ENCODE measurements around the gene NTM.

NTM gene

GRCh38 chr11:131827430-131827829 lies 457.0 kb downstream of the NTM start:
- no peak overlapping the region for H3K4me3 ChIP-seq (ENCODE audit: low read depth, low read length)
- no peaks in the 10 kb centered on the region for H3K4me1 ChIP-seq (ENCODE audit: control insufficient read depth, insufficient read depth, low read length)
- ChIA-PET POLR2A (no interaction called here), CTCF (no interaction called here)
- TF ChIP-seq ZNF549 (tag by site-specific recombination; IDR thresholded peaks at IDR 0.05) (no peak), ZNF548 (tag by site-specific recombination; IDR thresholded peaks at IDR 0.05) (no peak), ZNF560 (tag by site-specific recombination; IDR thresholded peaks at IDR 0.05; ENCODE audit: borderline replicate concordance) (no peak), ZNF114 (tag by site-specific recombination; IDR thresholded peaks at IDR 0.05) (no peak), HOXD13 (CRISPR knock-in tag; IDR thresholded peaks at IDR 0.05; ENCODE audit: borderline replicate concordance) (no peak), ZNF837 (tag by site-specific recombination; IDR thresholded peaks at IDR 0.05) (no peak), KLF17 (tag by site-specific recombination; IDR thresholded peaks at IDR 0.05) (no peak), ZBTB1 (tag by site-specific recombination; IDR thresholded peaks at IDR 0.05) (no peak), ZNF248 (tag by site-specific recombination; IDR thresholded peaks at IDR 0.05) (no peak), SETDB1 (IDR thresholded peaks at IDR 0.05; ENCODE audit: insufficient read length, low read length) (no peak), ZNF169 (tag by site-specific recombination; IDR thresholded peaks at IDR 0.05) (no peak), ZNF202 (tag by site-specific recombination; IDR thresholded peaks at IDR 0.05; ENCODE audit: borderline replicate concordance) (no peak), ZNF423 (tag by site-specific recombination; IDR thresholded peaks at IDR 0.05) (no peak)
- TF ChIP-seq, protein P1, sequence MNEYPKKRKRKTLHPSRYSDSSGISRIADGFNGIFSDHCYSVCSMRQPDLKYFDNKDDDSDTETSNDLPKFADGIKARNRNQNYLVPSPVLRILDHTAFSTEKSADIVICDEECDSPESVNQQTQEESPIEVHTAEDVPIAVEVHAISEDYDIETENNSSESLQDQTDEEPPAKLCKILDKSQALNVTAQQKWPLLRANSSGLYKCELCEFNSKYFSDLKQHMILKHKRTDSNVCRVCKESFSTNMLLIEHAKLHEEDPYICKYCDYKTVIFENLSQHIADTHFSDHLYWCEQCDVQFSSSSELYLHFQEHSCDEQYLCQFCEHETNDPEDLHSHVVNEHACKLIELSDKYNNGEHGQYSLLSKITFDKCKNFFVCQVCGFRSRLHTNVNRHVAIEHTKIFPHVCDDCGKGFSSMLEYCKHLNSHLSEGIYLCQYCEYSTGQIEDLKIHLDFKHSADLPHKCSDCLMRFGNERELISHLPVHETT (tag by site-specific recombination; IDR thresholded peaks at IDR 0.05): no peak
- no peak overlapping the region for H3K27ac ChIP-seq (ENCODE audit: extremely low read depth, low read depth, low read length)
- no peaks in the 10 kb centered on the region for H3K36me3 ChIP-seq (ENCODE audit: control insufficient read depth in 2 of 2, insufficient read depth in 1 of 2, low read length in 2 of 2)
- H3K9me3 ChIP-seq (ENCODE audit: control insufficient read depth, insufficient read depth, low read depth, low read length): no peaks in the 10 kb centered on the region

DNA sequence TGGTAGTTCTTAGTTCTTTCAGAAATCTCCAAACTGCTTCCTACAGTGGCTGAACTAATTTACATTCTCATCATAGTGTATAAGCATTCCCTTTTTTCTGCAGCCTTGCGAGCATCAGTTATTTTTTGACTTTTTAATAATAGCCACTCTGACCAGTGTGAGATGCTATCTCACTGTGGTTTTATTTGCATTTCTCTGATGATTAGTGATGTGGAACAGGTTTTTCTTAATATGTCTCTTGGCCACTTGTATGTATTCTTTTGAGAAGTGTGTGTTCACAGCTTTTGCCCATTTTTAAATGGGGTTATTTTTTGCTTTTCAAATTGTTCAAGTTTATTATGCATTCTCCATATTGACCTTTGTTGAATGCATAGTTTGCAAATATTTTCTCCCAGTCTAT lies 459.3 kb downstream of the NTM start:
- H3K36me3 ChIP-seq (ENCODE audit: control insufficient read depth in 2 of 2, insufficient read depth in 1 of 2, low read length in 2 of 2): no peaks in the 10 kb centered on the region
- POLR2A ChIA-PET: no interaction called here
- no peaks in the 10 kb centered on the region for H3K9me3 ChIP-seq (ENCODE audit: control insufficient read depth, insufficient read depth, low read depth, low read length)
- no peak overlapping the region for H3K27ac ChIP-seq (ENCODE audit: extremely low read depth, low read depth, low read length)
- CTCF ChIA-PET: no interaction called here
- H3K4me1 ChIP-seq (ENCODE audit: control insufficient read depth, insufficient read depth, low read length): no peaks in the 10 kb centered on the region
- H3K4me3 ChIP-seq (ENCODE audit: low read depth, low read length): no peak overlapping the region
- TF ChIP-seq ZFP3 (tag by site-specific recombination; IDR thresholded peaks at IDR 0.05; ENCODE audit: low read depth): no peak
- TF ChIP-seq PRDM1 (tag by site-specific recombination; IDR thresholded peaks at IDR 0.05): no peak
- TF ChIP-seq ZNF777 (tag by site-specific recombination; IDR thresholded peaks at IDR 0.05; ENCODE audit: borderline replicate concordance): no peak
- no peak for TF ChIP-seq TCF7L2 (IDR thresholded peaks at IDR 0.05; ENCODE audit: borderline replicate concordance, low read depth, low read length)
- TF ChIP-seq ZNF549 (tag by site-specific recombination; IDR thresholded peaks at IDR 0.05): no peak
- no peak for TF ChIP-seq ZNF555 (tag by site-specific recombination; conservative IDR thresholded peaks at IDR 0.05)
- no peak for TF ChIP-seq MYNN (tag by site-specific recombination; IDR thresholded peaks at IDR 0.05; ENCODE audit: borderline replicate concordance)
- TF ChIP-seq, protein P2, sequence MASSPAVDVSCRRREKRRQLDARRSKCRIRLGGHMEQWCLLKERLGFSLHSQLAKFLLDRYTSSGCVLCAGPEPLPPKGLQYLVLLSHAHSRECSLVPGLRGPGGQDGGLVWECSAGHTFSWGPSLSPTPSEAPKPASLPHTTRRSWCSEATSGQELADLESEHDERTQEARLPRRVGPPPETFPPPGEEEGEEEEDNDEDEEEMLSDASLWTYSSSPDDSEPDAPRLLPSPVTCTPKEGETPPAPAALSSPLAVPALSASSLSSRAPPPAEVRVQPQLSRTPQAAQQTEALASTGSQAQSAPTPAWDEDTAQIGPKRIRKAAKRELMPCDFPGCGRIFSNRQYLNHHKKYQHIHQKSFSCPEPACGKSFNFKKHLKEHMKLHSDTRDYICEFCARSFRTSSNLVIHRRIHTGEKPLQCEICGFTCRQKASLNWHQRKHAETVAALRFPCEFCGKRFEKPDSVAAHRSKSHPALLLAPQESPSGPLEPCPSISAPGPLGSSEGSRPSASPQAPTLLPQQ (tag by site-specific recombination; IDR thresholded peaks at IDR 0.05): no peak
- TF ChIP-seq ZNF544 (tag by site-specific recombination; IDR thresholded peaks at IDR 0.05): no peak
- TF ChIP-seq ZNF670 (tag by site-specific recombination; IDR thresholded peaks at IDR 0.05; ENCODE audit: low read depth): no peak
- no peak for TF ChIP-seq ZBTB6 (tag by site-specific recombination; IDR thresholded peaks at IDR 0.05)
- no peak for TF ChIP-seq SCRT2 (tag by site-specific recombination; IDR thresholded peaks at IDR 0.05)
- no peak for TF ChIP-seq MEIS1 (CRISPR knock-in tag; IDR thresholded peaks at IDR 0.05; ENCODE audit: borderline replicate concordance)
- TF ChIP-seq, protein P3, sequence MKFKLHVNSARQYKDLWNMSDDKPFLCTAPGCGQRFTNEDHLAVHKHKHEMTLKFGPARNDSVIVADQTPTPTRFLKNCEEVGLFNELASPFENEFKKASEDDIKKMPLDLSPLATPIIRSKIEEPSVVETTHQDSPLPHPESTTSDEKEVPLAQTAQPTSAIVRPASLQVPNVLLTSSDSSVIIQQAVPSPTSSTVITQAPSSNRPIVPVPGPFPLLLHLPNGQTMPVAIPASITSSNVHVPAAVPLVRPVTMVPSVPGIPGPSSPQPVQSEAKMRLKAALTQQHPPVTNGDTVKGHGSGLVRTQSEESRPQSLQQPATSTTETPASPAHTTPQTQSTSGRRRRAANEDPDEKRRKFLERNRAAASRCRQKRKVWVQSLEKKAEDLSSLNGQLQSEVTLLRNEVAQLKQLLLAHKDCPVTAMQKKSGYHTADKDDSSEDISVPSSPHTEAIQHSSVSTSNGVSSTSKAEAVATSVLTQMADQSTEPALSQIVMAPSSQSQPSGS (tag by site-specific recombination; IDR thresholded peaks at IDR 0.05; ENCODE audit: low read depth): no peak
- TF ChIP-seq ZNF26 (tag by site-specific recombination; IDR thresholded peaks at IDR 0.05): no peak
- no peak for TF ChIP-seq ZNF140 (tag by site-specific recombination; IDR thresholded peaks at IDR 0.05)
- no peak for TF ChIP-seq ZNF311 (tag by site-specific recombination; IDR thresholded peaks at IDR 0.05; ENCODE audit: borderline replicate concordance)

All from HEK293 (cell line).